Activated CD4-positive, alpha-beta T cell treated with anti-CD3 and anti-CD28 coated beads, Interleukin-2, Interleukin-6, amounts not matched to agents 100 ng/mL and 50 ng/mL, durations not matched to agents 16 hours and 8 hours (primary cell): Measurements from ENCODE around the gene GALNT12.

Experiments
- DNase-seq: peaks from one replicate; pipeline ENCODE4 v3.0.0-alpha.2; 2020

GALNT12 gene

GRCh38 chr9:98864281-98865174, 57.1 kb downstream of the GALNT12 start:
- DNase-seq = no peak

GRCh38 chr9:98865284-98865875, 57.9 kb downstream of the GALNT12 start:
- DNase-seq = no peak

GRCh38 chr9:98866435-98867102, 59.1 kb downstream of the GALNT12 start:
- DNase-seq = no peak

- no peak for DNase-seq
These were observed 59.6 kb downstream of the GALNT12 start for GRCh38 chr9:98867103-98867428.

- DNase-seq = no peak
These were observed 60.1 kb downstream of the GALNT12 start for GRCh38 chr9:98867429-98868168.

- no peak for DNase-seq
These were observed 61.7 kb downstream of the GALNT12 start for GRCh38 chr9:98869078-98869745.

- DNase-seq = no peak
These were observed 62.4 kb downstream of the GALNT12 start for GRCh38 chr9:98869866-98870265.

GRCh38 chr9:98870782-98871557, 63.5 kb downstream of the GALNT12 start:
- no peak for DNase-seq

- DNase-seq = no peak
These were observed 64.1 kb downstream of the GALNT12 start for GRCh38 chr9:98871558-98872065.

- no peak for DNase-seq
These were observed 66.1 kb downstream of the GALNT12 start for GRCh38 chr9:98873526-98873925.

GRCh38 chr9:98873951-98874371, 66.5 kb downstream of the GALNT12 start:
- no peak for DNase-seq

GRCh38 chr9:98874721-98875255, 67.3 kb downstream of the GALNT12 start:
- DNase-seq = no peak

GRCh38 chr9:98875536-98875935, 68.1 kb downstream of the GALNT12 start:
- no peak for DNase-seq

- no peak for DNase-seq
These were observed 69.8 kb downstream of the GALNT12 start for GRCh38 chr9:98877311-98877710.

- DNase-seq = no peak
These were observed 71.9 kb downstream of the GALNT12 start for GRCh38 chr9:98879094-98879962.

GRCh38 chr9:98879963-98880310, 72.5 kb downstream of the GALNT12 start:
- no peak for DNase-seq

GRCh38 chr9:98880311-98881015, 73.0 kb downstream of the GALNT12 start:
- no peak for DNase-seq

GRCh38 chr9:98881356-98881755, 73.9 kb downstream of the GALNT12 start:
- DNase-seq = no peak

GRCh38 chr9:98881836-98882568, 74.5 kb downstream of the GALNT12 start:
- no peak for DNase-seq
